ENCODE results near the gene EFNB2.

The EFNB2 gene, protein sequence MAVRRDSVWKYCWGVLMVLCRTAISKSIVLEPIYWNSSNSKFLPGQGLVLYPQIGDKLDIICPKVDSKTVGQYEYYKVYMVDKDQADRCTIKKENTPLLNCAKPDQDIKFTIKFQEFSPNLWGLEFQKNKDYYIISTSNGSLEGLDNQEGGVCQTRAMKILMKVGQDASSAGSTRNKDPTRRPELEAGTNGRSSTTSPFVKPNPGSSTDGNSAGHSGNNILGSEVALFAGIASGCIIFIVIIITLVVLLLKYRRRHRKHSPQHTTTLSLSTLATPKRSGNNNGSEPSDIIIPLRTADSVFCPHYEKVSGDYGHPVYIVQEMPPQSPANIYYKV

DNA sequence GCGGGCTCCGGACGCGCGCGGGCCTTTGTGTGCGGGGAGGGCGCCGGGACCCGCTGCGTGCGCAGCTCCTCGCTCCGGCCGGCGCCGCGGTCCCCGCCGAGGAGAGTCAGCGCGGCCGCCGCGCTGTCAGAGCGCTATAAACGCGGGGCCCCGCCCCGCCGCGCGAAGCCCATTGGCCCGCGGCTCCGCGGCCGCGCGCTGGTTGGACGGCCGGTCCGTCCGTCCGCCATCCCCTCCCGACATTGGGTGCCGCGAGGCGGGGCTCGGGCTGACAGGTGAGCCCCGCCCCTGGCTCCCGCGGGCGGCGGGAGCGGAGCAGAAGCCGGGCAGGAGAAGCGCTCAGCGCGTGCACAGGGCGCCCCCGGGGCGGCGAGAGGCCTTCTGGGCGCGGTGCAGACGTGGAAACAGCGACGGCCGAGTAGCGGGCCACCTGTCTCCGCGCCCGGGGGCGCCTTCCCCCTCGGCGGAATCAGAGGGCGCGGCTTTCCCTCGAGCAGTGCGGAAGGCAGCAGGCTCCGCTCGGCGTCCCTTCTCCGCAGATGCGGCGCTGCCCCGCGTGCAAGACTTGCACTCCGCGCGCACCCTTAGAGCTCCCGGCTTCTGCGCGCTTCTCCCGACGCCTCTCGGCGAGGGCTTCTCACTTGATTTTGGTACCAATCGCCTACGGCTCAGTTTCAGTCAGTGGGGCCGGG, at the start of gene EFNB2:
Gene EFNB2, minus strand, starts transcription at position 111 of the 692 bp plus-strand sequence. CDS start 698 bp downstream, outside the sequence.
- DNase-seq (ENCODE audit: low read depth), result peak; percentile 81

DNA sequence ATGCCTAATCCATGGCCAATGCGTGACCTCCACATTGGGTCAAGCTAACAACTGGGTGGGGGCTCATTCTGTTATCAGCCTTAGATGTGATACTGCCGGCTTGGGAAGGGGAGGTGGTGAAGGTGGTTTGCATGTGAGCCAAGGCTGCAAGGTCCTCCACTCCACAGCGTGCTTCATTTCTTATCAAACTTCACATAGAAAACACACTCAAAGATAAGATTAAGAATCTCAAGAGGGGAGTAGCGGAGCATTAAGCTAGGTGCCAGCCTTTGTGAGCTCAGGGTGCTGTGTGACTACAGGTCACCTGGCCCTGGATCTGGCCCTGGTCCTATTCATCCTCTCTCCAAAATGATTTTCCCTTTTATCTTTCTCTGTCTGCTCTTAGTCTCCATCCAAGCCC, 45.8 kb upstream of the EFNB2 start:
- no peak for DNase-seq (ENCODE audit: low read depth)

- no peak for DNase-seq (ENCODE audit: low read depth)
Measured at GRCh38 chr13:106575896-106576295, 40.4 kb upstream of the EFNB2 start.

GRCh38 chr13:106573868-106574267, 38.4 kb upstream of the EFNB2 start:
- DNase-seq (ENCODE audit: low read depth), result peak; percentile 12

DNA sequence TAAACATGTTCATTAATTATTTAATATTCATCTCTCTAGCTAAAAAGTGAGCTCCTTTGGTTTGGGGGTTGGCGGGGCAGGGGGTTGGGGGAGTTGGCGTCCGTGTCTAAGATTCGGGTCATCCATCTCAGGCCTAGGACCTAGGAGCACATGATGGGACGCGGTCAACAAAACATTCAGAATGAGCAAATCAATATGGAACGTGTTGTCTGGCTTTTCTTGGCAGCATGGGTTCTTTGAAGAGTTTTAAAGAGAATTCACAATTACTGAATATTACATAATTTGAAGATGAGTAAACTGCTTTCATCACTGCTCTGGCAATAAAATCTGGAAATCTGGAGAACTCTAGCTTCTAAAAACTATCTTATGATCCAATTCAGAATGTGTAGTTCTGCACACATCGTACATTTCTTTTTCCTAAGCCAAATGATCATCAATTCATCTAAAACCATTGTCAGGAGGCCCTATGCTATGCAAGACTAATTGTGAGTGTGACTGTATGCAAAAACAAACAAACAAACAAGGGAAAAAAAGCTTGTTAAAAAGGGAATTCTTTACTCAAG, 37.9 kb upstream of the EFNB2 start:
- DNase-seq (ENCODE audit: low read depth), result peak; percentile 72

GRCh38 chr13:106570299-106570852, 34.9 kb upstream of the EFNB2 start:
- peak; percentile 65 for DNase-seq (ENCODE audit: low read depth)

DNA sequence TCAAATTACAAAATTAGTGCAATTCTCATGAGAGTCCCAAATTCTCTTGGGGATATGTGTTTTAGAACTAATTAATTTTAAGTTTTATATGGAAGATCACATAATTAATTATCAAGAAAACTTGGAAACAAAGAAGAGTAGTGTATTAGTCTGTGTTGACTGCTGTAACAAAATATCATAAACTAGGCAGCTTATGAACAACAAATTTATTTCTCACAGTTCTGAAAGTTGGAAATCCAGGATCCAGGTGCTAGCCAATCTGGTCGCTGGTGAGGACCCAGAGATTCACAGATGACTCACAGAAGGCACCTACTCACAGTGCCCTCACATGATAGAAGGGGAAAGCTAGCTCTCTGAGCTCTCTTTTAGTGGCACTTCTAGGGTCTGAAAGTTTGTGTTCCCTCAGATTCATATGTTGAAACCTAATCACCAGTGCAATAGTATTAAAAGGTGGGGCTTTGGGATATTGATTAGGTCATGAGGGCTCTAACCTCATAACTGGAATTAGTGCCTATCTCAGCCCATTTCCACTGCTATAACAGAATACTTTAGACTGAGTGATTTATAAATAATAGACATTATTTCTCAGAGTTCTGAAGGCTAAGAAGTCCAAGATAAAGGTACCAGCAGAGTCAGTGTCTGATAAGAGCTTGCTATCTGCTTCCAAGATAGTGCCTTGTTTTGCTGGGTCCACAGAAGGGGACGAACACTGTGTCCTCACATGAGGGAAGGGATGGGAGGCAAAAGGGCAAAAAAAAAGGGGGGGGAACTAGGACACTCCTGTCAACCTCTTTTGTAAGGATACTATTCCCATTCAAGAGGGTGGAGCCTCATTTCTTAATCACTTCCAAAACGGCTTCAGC, 34.0 kb upstream of the EFNB2 start:
- DNase-seq (ENCODE audit: low read depth), result no peak

- DNase-seq (ENCODE audit: low read depth), result no peak
Measured at GRCh38 chr13:106568299-106569003, 33.0 kb upstream of the EFNB2 start.

GRCh38 chr13:106567474-106568298, 32.2 kb upstream of the EFNB2 start, which contains the start of gene ARGLU1:
Gene ARGLU1, minus strand, starts transcription at chr13:106568137. Its CDS starts 218 bp downstream, at chr13:106567919.
- DNase-seq (ENCODE audit: low read depth), result peak; percentile 90

- peak; percentile 45 for DNase-seq (ENCODE audit: low read depth)
Measured at GRCh38 chr13:106566641-106567473, 31.4 kb upstream of the EFNB2 start.

GRCh38 chr13:106565127-106565775, 29.8 kb upstream of the EFNB2 start:
- no peak for DNase-seq (ENCODE audit: low read depth)

DNA sequence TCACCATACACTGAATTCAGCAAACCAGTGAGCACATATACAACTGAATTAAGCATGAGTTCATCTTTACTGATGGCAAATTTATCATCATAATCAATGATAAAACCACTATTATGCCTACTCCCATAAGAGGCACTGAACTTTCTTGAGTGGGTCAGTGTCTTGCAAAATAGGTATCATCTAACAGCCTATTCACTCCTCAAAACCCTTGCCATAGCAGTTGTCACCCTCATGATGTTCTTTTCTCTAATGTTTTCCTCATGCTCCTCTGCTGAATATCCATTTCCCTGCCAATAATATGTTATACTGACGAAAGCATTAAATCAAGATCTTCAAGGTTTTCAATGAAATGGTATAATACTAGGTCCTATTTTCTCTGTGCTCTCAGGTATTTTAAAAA, 26.8 kb upstream of the EFNB2 start:
- peak; percentile 68 for DNase-seq (ENCODE audit: low read depth)

DNA sequence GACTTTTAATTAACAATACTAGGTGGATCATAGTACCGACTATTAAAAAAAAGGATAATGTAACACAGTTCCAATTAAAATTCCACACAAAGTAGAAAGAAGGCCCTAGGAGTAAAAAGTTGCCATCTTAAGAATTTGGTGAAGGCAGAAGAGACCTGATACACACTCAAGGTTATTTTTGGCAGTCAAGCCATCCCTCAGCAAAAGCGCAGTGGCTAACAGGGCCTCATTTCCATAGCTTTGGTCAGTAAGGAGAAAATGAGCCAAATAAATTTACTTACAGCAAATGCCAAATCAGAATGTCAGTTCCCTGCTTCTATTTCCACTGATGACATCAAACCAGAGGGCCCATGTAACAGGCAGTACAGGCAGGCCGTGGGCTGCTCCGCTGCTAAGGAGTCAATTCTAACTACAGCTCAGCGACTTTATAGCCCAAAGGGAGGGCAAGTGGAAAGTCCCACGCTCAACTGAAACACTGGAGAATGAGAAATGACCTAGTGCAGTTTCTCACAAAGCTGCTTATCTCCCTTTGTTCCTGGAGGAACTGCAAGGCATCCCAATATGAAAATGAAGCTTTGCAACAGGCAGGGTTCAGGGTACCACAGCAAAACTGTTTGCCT, 26.2 kb upstream of the EFNB2 start:
- no peak for DNase-seq (ENCODE audit: low read depth)

DNA sequence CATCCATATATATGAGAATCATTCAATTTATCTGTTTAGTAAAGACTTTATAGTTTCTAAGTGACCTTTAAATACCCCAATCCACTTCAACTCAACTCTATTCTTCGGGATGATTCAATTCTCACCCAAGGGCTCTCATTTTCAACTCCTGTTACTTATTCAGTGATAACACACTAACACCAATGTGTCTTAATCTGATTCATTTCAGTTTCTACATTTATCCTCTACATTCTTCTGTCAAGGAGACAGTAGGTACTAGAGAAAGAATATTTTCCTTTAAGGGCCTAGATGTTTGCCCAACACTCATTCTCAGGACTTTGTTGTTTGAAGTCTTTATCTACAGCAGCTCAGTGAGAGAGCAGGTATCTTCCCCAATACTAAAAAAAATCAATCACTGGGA, 25.4 kb upstream of the EFNB2 start:
- no peak for DNase-seq (ENCODE audit: low read depth)

GRCh38 chr13:106558527-106558926, 23.1 kb upstream of the EFNB2 start:
- no peak for DNase-seq (ENCODE audit: low read depth)

GRCh38 chr13:106555631-106556328, 20.3 kb upstream of the EFNB2 start:
- DNase-seq (ENCODE audit: low read depth), result no peak

GRCh38 chr13:106551751-106552150, 16.3 kb upstream of the EFNB2 start:
- DNase-seq (ENCODE audit: low read depth), result no peak

GRCh38 chr13:106551350-106551749, 15.9 kb upstream of the EFNB2 start:
- DNase-seq (ENCODE audit: low read depth), result no peak

Data from fibroblast of gingiva (primary cell).